HG03108 (cell line): ENCODE results near the gene UBE4A.

ENCODE experiments used
- ATAC-seq: cut with Tn5 transposase; IDR thresholded peaks from one replicate; pipeline ENCODE4 v1.9.1; 2021; ENCODE audit warnings: moderate library complexity; ENCODE audit not compliant: unreplicated experiment

Gene UBE4A, protein sequence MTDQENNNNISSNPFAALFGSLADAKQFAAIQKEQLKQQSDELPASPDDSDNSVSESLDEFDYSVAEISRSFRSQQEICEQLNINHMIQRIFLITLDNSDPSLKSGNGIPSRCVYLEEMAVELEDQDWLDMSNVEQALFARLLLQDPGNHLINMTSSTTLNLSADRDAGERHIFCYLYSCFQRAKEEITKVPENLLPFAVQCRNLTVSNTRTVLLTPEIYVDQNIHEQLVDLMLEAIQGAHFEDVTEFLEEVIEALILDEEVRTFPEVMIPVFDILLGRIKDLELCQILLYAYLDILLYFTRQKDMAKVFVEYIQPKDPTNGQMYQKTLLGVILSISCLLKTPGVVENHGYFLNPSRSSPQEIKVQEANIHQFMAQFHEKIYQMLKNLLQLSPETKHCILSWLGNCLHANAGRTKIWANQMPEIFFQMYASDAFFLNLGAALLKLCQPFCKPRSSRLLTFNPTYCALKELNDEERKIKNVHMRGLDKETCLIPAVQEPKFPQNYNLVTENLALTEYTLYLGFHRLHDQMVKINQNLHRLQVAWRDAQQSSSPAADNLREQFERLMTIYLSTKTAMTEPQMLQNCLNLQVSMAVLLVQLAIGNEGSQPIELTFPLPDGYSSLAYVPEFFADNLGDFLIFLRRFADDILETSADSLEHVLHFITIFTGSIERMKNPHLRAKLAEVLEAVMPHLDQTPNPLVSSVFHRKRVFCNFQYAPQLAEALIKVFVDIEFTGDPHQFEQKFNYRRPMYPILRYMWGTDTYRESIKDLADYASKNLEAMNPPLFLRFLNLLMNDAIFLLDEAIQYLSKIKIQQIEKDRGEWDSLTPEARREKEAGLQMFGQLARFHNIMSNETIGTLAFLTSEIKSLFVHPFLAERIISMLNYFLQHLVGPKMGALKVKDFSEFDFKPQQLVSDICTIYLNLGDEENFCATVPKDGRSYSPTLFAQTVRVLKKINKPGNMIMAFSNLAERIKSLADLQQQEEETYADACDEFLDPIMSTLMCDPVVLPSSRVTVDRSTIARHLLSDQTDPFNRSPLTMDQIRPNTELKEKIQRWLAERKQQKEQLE

DNA sequence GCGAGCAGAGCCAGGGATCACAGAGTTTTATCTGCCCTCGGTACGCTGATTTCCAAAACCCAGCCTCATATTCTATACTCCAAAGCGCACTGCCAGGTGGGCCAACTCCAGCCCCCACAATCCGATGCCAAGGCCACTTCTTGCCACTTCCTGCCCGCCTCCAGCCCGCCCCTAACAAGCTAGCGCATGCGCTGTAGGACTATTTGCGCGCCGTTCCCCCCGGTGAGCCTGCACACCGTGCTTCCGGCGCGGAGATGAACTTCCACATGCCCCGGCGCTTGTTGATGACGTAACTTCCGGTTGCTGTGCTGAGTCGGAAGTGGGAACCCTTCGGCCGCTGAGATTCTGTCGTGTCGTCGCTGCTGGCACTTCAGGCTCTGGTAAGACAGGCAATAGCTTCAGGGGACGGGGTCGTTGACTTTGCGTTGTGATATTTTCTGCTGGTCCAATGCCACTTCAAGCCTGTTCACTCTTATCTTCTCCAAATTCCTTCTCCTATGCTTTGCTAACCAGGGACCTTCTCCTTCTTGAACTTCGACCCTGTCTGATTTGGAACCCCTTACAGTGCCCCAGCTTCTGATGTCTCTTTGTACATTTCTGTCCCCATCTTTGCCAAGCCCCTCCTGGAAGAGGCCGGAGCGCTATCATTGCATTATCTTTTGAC is at the start of gene UBE4A:
Gene UBE4A (plus strand): TSS at position 306 of the 664 bp plus-strand sequence. CDS start 5,481 bp downstream, outside the sequence.
- ATAC-seq = no peak

DNA sequence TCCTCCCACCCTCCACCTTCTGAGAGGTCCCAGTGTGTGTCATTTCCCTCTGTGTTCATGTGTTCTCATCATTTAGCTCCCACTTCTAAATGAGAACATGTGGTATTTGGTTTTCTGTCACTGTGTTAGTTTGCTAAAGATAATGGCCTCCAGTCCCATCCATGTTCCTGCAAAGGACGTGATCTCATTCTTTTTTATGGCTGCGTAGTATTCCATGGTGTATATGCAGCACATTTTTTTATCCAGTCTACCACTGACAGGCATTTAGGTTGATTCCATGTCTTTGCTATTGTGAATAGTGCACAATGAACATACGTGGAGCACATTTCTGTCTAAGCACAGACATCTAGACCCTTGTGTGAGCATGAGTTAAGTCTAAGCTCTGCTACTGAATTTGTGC is 49.1 kb upstream of the UBE4A start:
- no peak for ATAC-seq

DNA sequence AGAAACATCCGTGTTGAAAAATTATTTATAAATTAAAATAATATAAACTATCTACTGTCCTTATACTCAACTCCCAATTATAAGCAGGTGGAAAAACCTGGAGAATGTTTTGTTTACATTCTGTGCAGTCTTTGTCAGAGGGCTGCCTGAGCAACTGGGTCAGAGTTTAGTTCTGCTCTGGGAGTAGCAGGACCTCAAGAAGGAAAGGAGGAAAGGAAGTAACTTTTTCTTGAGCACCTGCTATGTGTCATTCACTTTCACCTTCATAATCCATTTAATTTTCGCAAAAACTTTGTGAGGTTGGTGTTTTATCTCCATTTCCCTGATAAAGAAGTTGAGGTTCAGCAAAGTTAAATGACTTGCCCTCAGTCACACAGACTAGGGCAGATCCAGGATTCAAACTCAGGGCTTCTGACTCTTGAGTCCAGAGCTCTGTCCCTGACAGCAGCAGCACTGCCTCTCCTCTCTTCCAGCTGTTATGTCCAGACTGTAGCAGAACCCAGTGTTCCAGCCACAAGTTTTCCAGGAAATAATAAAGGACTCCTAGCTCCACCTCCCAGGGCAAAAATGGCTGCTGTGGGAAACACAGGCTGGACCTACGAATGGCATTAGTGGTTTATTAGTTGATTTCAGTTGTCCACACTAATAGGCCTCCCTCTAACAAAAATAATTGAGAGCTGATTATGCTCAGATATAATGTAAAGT is 48.5 kb upstream of the UBE4A start:
- ATAC-seq = no peak

GRCh38 chr11:118311518-118311917 is 47.9 kb upstream of the UBE4A start:
- no peak for ATAC-seq

DNA sequence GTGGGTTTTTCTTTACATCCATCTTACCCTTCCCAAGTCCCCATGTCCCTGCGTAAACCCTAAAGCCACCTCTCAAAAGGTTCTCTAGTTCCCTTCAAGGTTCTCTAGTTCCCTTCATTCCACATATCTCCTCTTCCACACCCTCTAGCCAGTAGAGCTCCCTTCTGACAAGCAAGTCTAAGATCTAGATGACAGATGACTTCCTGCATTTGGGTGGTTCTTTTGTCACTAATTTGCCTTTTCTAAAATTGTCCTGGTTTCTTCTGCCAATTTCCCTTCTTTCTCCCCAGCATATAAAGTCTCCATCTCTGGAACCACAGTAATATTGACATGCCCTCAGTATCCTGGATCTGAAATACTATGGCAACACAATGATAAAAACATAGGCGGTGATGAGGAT is 47.1 kb upstream of the UBE4A start:
- no peak for ATAC-seq

- ATAC-seq = no peak
Observed at GRCh38 chr11:118313242-118313641, 46.2 kb upstream of the UBE4A start.

DNA sequence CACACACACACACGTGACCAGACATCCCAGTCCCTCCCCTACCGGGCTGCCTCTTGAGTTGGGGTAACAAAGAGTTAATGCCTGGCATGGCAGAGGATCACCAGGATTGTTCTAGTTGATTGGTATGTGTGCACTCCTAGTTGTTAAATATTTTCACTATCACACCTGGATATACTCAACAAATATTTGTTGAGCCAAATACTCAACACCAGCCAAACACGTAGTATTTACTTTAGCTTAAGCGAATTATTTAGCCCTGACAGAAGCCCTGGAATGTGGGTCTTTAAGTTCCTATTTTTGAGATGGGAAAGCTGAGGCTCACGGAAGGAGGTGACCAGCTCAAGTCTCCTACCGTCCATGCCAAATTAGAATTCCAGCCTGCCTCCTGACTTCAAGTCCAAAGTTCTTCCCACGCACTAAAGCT is 44.4 kb upstream of the UBE4A start:
- no peak for ATAC-seq

GRCh38 chr11:118318124-118318523 is 41.3 kb upstream of the UBE4A start:
- no peak for ATAC-seq

DNA sequence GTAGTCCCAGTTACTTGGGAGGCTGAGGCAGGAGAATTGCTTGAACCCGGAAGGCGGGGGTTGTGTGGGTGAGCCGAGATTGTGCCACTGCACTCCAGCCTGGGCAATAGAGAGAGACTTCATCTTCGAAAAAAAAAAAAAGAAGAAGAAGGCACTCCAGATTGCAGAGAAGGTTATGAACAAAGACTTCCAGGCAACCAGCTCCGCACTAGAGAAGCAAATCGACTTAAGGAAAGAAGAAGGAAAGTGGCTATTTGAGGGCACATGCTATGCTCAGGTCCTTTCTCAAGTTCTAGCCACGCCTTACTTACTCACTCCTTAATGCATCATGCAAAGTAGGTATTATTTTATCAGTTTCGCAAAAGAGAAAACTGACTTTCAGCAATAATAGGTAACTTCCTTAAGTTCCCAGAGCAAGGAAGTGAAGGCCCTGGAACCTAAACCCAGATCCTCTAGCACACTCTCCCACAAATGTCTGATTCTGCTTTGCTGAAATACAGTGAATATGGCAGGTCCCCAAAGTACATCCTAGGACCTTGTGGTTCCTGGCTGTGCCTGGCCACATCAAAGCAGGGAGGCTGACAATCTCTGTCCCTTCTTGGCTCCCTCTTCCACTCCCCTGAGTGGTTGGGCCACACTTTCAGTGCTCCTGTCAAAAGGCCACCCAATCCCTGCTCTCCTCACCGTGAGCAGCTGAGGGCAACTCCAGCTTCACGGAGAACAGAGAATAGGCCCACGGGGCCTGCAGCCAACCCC is 40.6 kb upstream of the UBE4A start:
- no peak for ATAC-seq

- ATAC-seq = no peak
Observed at GRCh38 chr11:118319337-118319707, 40.1 kb upstream of the UBE4A start.

- ATAC-seq = no peak
Observed at GRCh38 chr11:118320515-118320914, 38.9 kb upstream of the UBE4A start.

- ATAC-seq = no peak
Observed at GRCh38 chr11:118321386-118322082, 37.9 kb upstream of the UBE4A start.

GRCh38 chr11:118322721-118323120 is 36.7 kb upstream of the UBE4A start:
- ATAC-seq = no peak

GRCh38 chr11:118325283-118325682 is 34.1 kb upstream of the UBE4A start:
- ATAC-seq = no peak

DNA sequence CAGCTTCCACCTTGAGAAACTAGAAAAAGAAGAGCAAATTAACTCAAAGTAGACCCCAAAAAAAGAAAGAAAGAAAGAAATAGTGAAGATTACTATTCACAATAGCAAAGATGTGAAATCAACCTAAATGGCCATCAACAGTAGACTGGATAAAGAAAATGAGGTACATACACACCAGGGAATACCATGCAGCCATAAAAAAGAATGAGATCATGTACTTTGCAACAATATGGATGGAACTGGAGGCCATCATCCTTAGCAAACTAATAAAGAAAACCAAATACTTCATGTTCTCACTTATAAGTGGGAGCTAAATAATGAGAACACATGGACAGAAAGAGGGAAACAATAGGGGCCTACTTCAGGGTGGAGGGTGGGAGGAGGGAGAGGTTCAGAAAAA is 30.7 kb upstream of the UBE4A start:
- ATAC-seq = no peak

- ATAC-seq = no peak
Observed at GRCh38 chr11:118334745-118335144, 24.7 kb upstream of the UBE4A start.

- no peak for ATAC-seq
Observed at GRCh38 chr11:118338637-118339061, 20.8 kb upstream of the UBE4A start.

GRCh38 chr11:118339281-118339961 is 20.0 kb upstream of the UBE4A start:
- ATAC-seq = no peak

- ATAC-seq = no peak
Observed at GRCh38 chr11:118340449-118340848, 19.0 kb upstream of the UBE4A start.
